CD14-positive monocyte (primary cell): ENCODE measurements around the gene NSFL1C. TPM values are rescaled to one million over a fixed set of nuclear protein-coding genes. Genes with fewer than 3 reads are reported as not detected.

Experiments used
- DNase-seq, 3 donors: peaks; one replicate each; pipeline ENCODE4 v3.0.0-alpha.2; 2011 to 2022
- H2AFZ ChIP-seq: 2 replicates; pipeline ENCODE4 v1.6.0; 2012; ENCODE audit warnings: mild to moderate bottlenecking, low read depth, low read length, inconsistent platforms; ENCODE audit not compliant: insufficient read depth, poor library complexity, severe bottlenecking
- H3K27ac ChIP-seq, 2 donors: 1 replicate in 1 of 2; 2 replicates in 1 of 2; pipeline ENCODE4 v1.5.1; 2012 to 2013; ENCODE audit warnings: low read length in 2 of 2, control low read depth in 1 of 2, inconsistent platforms in 1 of 2, low read depth in 1 of 2, mild to moderate bottlenecking in 1 of 2
- H3K27me3 ChIP-seq, 2 donors: one replicate each; pipeline versions ENCODE4 v1.6.0 to v1.6.1; 2011 to 2013; ENCODE audit warnings: low read length in 2 of 2; ENCODE audit not compliant: control insufficient read depth in 2 of 2, insufficient read depth in 2 of 2
- H3K36me3 ChIP-seq, 2 donors: replicated peaks in 1 of 2; 1 replicate in 1 of 2; 2 replicates in 1 of 2; pipeline versions ENCODE4 v1.5.1 to v1.6.1; 2012 to 2013; ENCODE audit warnings: low read length in 2 of 2, control low read depth in 1 of 2, inconsistent platforms in 1 of 2, mild to moderate bottlenecking in 1 of 2; ENCODE audit not compliant: insufficient read depth in 2 of 2, control insufficient read depth in 1 of 2
- H3K4me1 ChIP-seq, 2 donors: 1 replicate in 1 of 2; 2 replicates in 1 of 2; pipeline versions ENCODE4 v1.5.1 to v1.6.1; 2012 to 2013; ENCODE audit warnings: low read length in 2 of 2, control low read depth in 1 of 2, inconsistent platforms in 1 of 2, mild to moderate bottlenecking in 1 of 2, moderate library complexity in 1 of 2; ENCODE audit not compliant: insufficient read depth in 2 of 2, control insufficient read depth in 1 of 2
- H3K4me2 ChIP-seq: replicated peaks from 2 replicates; pipeline ENCODE3; 2012; ENCODE audit warnings: low read length, moderate library complexity, mild to moderate bottlenecking; ENCODE audit not compliant: poor library complexity, severe bottlenecking; ENCODE audit errors: extremely low read depth
- H3K4me3 ChIP-seq, 3 experiments: fragments of 200-600 bp in 1 of 3; sonication (generic) in 1 of 3; replicated peaks in 1 of 3; 1 replicate in 2 of 3; 2 replicates in 1 of 3; pipeline ENCODE4 v1.5.1; 2011 to 2013; ENCODE audit warnings: low read length in 3 of 3, mild to moderate bottlenecking in 3 of 3, control low read depth in 2 of 3, low read depth in 2 of 3, inconsistent platforms in 1 of 3, moderate library complexity in 1 of 3
- H3K79me2 ChIP-seq: 2 replicates; pipeline ENCODE4 v1.6.0; 2012; ENCODE audit warnings: mild to moderate bottlenecking, control low read depth, inconsistent platforms, low read length, moderate library complexity; ENCODE audit not compliant: insufficient read depth
- H3K9ac ChIP-seq: 2 replicates; pipeline ENCODE4 v1.6.0; 2017; ENCODE audit warnings: low read length, mild to moderate bottlenecking; ENCODE audit not compliant: insufficient read depth, poor library complexity, severe bottlenecking
- H3K9me3 ChIP-seq, 2 donors: replicated peaks in 1 of 2; 1 replicate in 1 of 2; 2 replicates in 1 of 2; pipeline versions ENCODE4 v1.5.1 to v1.6.1; 2012 to 2013; ENCODE audit warnings: low read length in 2 of 2, control low read depth in 1 of 2; ENCODE audit not compliant: control insufficient read depth in 1 of 2, insufficient read depth in 1 of 2
- H4K20me1 ChIP-seq: 2 replicates; pipeline ENCODE4 v1.6.0; 2012; ENCODE audit warnings: mild to moderate bottlenecking, low read length, control low read depth, moderate library complexity; ENCODE audit not compliant: insufficient read depth
- H3K27ac Mint-ChIP-seq, 7 donors: one replicate each; pipeline ENCODE4 v1.8.0; 2020; ENCODE audit warnings: mild to moderate bottlenecking in 7 of 7, mixed read lengths in 7 of 7, moderate library complexity in 6 of 7, inconsistent platforms in 2 of 7
- H3K27me3 Mint-ChIP-seq, 3 donors: one replicate each; pipeline ENCODE4 v1.8.0; 2021 to 2022; ENCODE audit warnings: low read depth in 3 of 3, mild to moderate bottlenecking in 3 of 3, mixed read lengths in 3 of 3, moderate library complexity in 3 of 3, inconsistent platforms in 1 of 3
- H3K36me3 Mint-ChIP-seq, 2 donors: one replicate each; pipeline ENCODE4 v1.8.0; 2020; ENCODE audit warnings: mixed read lengths in 2 of 2, inconsistent platforms in 1 of 2, mild to moderate bottlenecking in 1 of 2
- H3K4me1 Mint-ChIP-seq: one replicate; pipeline ENCODE4 v1.8.0; 2020; ENCODE audit warnings: mild to moderate bottlenecking, mixed read lengths
- H3K4me3 Mint-ChIP-seq, 2 donors: one replicate each; pipeline ENCODE4 v1.8.0; 2020; ENCODE audit warnings: mild to moderate bottlenecking in 2 of 2, mixed read lengths in 2 of 2, moderate library complexity in 1 of 2
- H3K9me3 Mint-ChIP-seq, 7 donors: one replicate each; pipeline ENCODE4 v1.8.0; 2020 to 2022; ENCODE audit warnings: mixed read lengths in 7 of 7, mild to moderate bottlenecking in 6 of 7, moderate library complexity in 6 of 7, inconsistent platforms in 2 of 7
- WGBS: methylation state at CpG from one replicate; pipeline ENCODE4 v1.1.5; 2013; ENCODE audit warnings: missing lambda C conversion rate; ENCODE audit not compliant: insufficient coverage; 5-methylcytosine and 5-hydroxymethylcytosine counted together
- intact Hi-C, 2 donors: fragments of 100-400 bp; cut with micrococcal nuclease; formaldehyde crosslinking; loops; one replicate each; pipeline versions ENCODE4 v1.15.0 to v1.15.1; 2023
- polyA plus RNA-seq, 3 donors: library from polyadenylated mRNA; depleted of rRNA in 1 of 3; unstranded in 2 of 3; stranded (reverse) in 1 of 3; fragments of 300-500 nt in 2 of 3; fragments of >200 nt in 1 of 3; fragmentation: Illumina TruSeq in 2 of 3; gene quantifications; 1 replicate in 2 of 3; 2 replicates in 1 of 3; pipeline ENCODE4 v1.2.3, GENCODE V29; 2012 to 2021
- TF ChIP-seq, protein P1 (sequence below): fragments of 200-600 bp; IDR thresholded peaks from one replicate; pipeline ENCODE4 v1.8.0; 2022; ENCODE audit warnings: antibody characterized with exemption, mild to moderate bottlenecking

The NSFL1C gene
- polyA plus RNA-seq, 3 donors = 52.8 to 80.8 (median 56.8) TPM

DNA sequence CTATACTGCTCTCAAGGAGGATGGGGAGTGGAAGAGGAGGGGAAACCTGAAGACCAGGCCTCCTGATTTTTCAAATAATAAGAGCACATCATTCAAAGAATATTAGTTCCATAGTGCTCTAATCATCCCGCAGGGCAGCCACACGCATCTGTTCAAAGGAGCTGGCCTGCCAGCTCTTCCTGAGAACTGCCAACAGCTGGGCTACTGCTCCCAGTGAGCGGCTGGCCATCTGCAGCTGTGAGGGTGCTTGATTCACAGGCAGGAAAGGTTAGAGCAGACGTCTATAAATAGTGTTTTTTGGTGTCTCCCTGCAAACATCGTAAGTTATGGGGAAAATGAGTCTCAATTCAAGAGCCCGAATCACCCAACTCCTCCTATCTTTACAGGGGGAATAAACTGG, 17.3 kb downstream of the NSFL1C start:
- Histone ChIP-seq H3K79me2 (peaks cover 5% of the 10 kb centered on the region), H4K20me1 (peaks cover 100% of the 10 kb centered on the region), H3K9ac (no peak overlapping the region), H2AFZ (no peak overlapping the region), H3K27me3 (no peaks in the 10 kb centered on the region), H3K4me2 (no peak overlapping the region), H3K4me3 (no peak overlapping the region), H3K9me3 (no peaks in the 10 kb centered on the region), H3K27ac (no peak overlapping the region), H3K36me3 (peaks cover 100% of the 10 kb centered on the region in 2 donors), H3K4me1 (no peaks in the 10 kb centered on the region)
- peaks cover 0 to 2% (median 0%) of the 10 kb centered on the region in 7 donors for H3K9me3 Mint-ChIP-seq
- H3K4me1 Mint-ChIP-seq = no peaks in the 10 kb centered on the region
- 100% methylated on average over 4 of the region's 6 CpGs for WGBS
- H3K27ac Mint-ChIP-seq = no peak overlapping the region
- no peaks in the 10 kb centered on the region for H3K27me3 Mint-ChIP-seq
- H3K4me3 Mint-ChIP-seq = no peak overlapping the region
- intact Hi-C loops = no loop called here
- peaks cover 94 to 100% of the 10 kb centered on the region in 2 donors for H3K36me3 Mint-ChIP-seq
- DNase-seq = no peak
- TF ChIP-seq, protein P1, sequence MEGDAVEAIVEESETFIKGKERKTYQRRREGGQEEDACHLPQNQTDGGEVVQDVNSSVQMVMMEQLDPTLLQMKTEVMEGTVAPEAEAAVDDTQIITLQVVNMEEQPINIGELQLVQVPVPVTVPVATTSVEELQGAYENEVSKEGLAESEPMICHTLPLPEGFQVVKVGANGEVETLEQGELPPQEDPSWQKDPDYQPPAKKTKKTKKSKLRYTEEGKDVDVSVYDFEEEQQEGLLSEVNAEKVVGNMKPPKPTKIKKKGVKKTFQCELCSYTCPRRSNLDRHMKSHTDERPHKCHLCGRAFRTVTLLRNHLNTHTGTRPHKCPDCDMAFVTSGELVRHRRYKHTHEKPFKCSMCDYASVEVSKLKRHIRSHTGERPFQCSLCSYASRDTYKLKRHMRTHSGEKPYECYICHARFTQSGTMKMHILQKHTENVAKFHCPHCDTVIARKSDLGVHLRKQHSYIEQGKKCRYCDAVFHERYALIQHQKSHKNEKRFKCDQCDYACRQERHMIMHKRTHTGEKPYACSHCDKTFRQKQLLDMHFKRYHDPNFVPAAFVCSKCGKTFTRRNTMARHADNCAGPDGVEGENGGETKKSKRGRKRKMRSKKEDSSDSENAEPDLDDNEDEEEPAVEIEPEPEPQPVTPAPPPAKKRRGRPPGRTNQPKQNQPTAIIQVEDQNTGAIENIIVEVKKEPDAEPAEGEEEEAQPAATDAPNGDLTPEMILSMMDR = no peak

DNA sequence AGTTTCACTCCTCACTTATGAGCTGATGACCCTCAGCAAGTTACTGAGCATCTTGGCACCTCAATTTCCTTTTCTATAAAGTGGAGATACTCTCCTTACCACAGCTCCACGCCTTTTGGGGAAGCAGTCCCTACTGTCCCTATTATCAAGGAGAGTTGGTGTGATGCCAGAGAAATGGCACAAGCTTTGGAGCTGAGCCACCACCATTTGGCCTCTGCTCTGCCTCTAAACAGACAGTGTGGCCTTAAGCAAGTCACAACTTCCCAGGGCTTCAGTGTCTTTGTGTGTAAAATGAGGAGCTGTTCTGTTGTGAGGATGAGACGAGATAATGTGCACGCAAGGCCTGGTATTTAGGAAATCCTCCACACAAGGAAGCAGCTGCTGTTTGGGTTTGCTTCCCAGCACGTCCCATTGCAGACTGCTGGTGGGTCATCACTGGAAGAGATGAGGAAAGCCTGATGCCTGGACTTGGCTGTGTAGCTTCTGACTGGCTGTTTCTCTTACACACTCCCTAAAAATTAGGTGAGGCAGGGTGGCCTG, 18.5 kb downstream of the NSFL1C start:
- Mint-ChIP-seq H3K4me1 (no peaks in the 10 kb centered on the region), H3K9me3 (peaks cover 0 to 1% (median 0%) of the 10 kb centered on the region in 7 donors), H3K4me3 (no peak overlapping the region), H3K27me3 (no peaks in the 10 kb centered on the region), H3K36me3 (peaks cover 94 to 100% of the 10 kb centered on the region in 2 donors), H3K27ac (peak overlapping the region in 1 of 7 donors; percentile 40)
- H3K36me3 ChIP-seq = peaks cover 100% of the 10 kb centered on the region in 2 donors
- no peaks in the 10 kb centered on the region for H3K9me3 ChIP-seq
- H3K27me3 ChIP-seq = no peaks in the 10 kb centered on the region
- intact Hi-C loops = no loop called here
- H3K9ac ChIP-seq = no peak overlapping the region
- no peak for DNase-seq
- no peak overlapping the region for H3K4me3 ChIP-seq
- H4K20me1 ChIP-seq = peaks cover 98% of the 10 kb centered on the region
- no peak overlapping the region for H3K27ac ChIP-seq
- TF ChIP-seq, protein P1 = no peak
- 82% methylated on average over 3 of the region's 4 CpGs for WGBS
- peaks cover 5% of the 10 kb centered on the region for H3K79me2 ChIP-seq
- no peaks in the 10 kb centered on the region for H3K4me1 ChIP-seq
- H2AFZ ChIP-seq = no peak overlapping the region
- no peak overlapping the region for H3K4me2 ChIP-seq
